ENCODE measurements around the gene GPR33. TPM values are rescaled to one million over a fixed set of nuclear protein-coding genes. Genes with fewer than 3 reads are reported as not detected.

Gene GPR33
- total RNA-seq, result not detected
- long read RNA-seq, result 0 reads

- Histone ChIP-seq H3K36me3 (no peaks in the 10 kb centered on the region), H3K4me3 (no peak within 1 kb of the TSS), H3K27ac (replicated peaks) (no peak within 1 kb of the TSS), H3K9me3 (replicated peaks) (no peaks in the 10 kb centered on the region), H3K4me1 (no peaks in the 10 kb centered on the region), H3K27me3 (ENCODE audit: low read depth) (no peaks in the 10 kb centered on the region)
- TF ChIP-seq CTCF (IDR thresholded peaks at IDR 0.05; ENCODE audit: borderline replicate concordance), result no peak
- intact Hi-C loops (cut with micrococcal nuclease), result no loop called here
- no peak for DNase-seq
Measured at GRCh38 chr14:31487886-31488285, at the start of gene GPR33. Gene GPR33 (minus strand): TSS chr14:31488039. CDS start chr14:31483965, 4,074 bp downstream.

GRCh38 chr14:31536201-31536960 lies 48.5 kb upstream of the GPR33 start:
- no peak overlapping the region for H3K27ac ChIP-seq (replicated peaks)
- no peaks in the 10 kb centered on the region for H3K27me3 ChIP-seq (ENCODE audit: low read depth)
- TF ChIP-seq CTCF (IDR thresholded peaks at IDR 0.05; ENCODE audit: borderline replicate concordance), result no peak
- H3K4me1 ChIP-seq, result no peaks in the 10 kb centered on the region
- intact Hi-C loops (cut with micrococcal nuclease), result no loop called here
- H3K36me3 ChIP-seq, result no peaks in the 10 kb centered on the region
- no peak overlapping the region for H3K4me3 ChIP-seq
- H3K9me3 ChIP-seq (replicated peaks), result no peaks in the 10 kb centered on the region
- DNase-seq, result no peak

GRCh38 chr14:31530136-31530535 lies 42.3 kb upstream of the GPR33 start:
- H3K36me3 ChIP-seq, result no peaks in the 10 kb centered on the region
- intact Hi-C loops (cut with micrococcal nuclease), result no loop called here
- no peak for DNase-seq

GRCh38 chr14:31529053-31529452 lies 41.2 kb upstream of the GPR33 start:
- Histone ChIP-seq H3K4me1 (no peaks in the 10 kb centered on the region), H3K27me3 (ENCODE audit: low read depth) (no peaks in the 10 kb centered on the region), H3K4me3 (no peak overlapping the region), H3K27ac (replicated peaks) (no peak overlapping the region), H3K9me3 (replicated peaks) (no peaks in the 10 kb centered on the region), H3K36me3 (no peaks in the 10 kb centered on the region)
- DNase-seq, result no peak
- intact Hi-C loops (cut with micrococcal nuclease), result no loop called here
- TF ChIP-seq CTCF (IDR thresholded peaks at IDR 0.05; ENCODE audit: borderline replicate concordance), result no peak

More at GRCh38 chr14:31530136-31530535, 42.3 kb upstream of the GPR33 start:
- TF ChIP-seq CTCF (IDR thresholded peaks at IDR 0.05; ENCODE audit: borderline replicate concordance), result no peak
- H3K4me1 ChIP-seq, result no peaks in the 10 kb centered on the region
- H3K27me3 ChIP-seq (ENCODE audit: low read depth), result no peaks in the 10 kb centered on the region
- no peak overlapping the region for H3K27ac ChIP-seq (replicated peaks)
- H3K4me3 ChIP-seq, result no peak overlapping the region
- no peaks in the 10 kb centered on the region for H3K9me3 ChIP-seq (replicated peaks)

GRCh38 chr14:31527546-31527945 lies 39.7 kb upstream of the GPR33 start:
- no peak for DNase-seq
- H3K27ac ChIP-seq (replicated peaks), result no peak overlapping the region
- TF ChIP-seq CTCF (IDR thresholded peaks at IDR 0.05; ENCODE audit: borderline replicate concordance), result no peak
- no peaks in the 10 kb centered on the region for H3K9me3 ChIP-seq (replicated peaks)
- no peaks in the 10 kb centered on the region for H3K27me3 ChIP-seq (ENCODE audit: low read depth)
- H3K4me3 ChIP-seq, result no peak overlapping the region
- intact Hi-C loops (cut with micrococcal nuclease), result no loop called here
- H3K36me3 ChIP-seq, result no peaks in the 10 kb centered on the region
- no peaks in the 10 kb centered on the region for H3K4me1 ChIP-seq
